ENCODE data around the gene TRAFD1.

GRCh38 chr12:112103758-112104503, 21.4 kb upstream of the TRAFD1 start:
- no peak for TF ChIP-seq EZH2 (IDR thresholded peaks at IDR 0.05)
- no peak for TF ChIP-seq POLR2AphosphoS5 (IDR thresholded peaks at IDR 0.05; ENCODE audit: borderline replicate concordance, low read depth, low read length)
